ENCODE data around the gene DNTT.

DNA sequence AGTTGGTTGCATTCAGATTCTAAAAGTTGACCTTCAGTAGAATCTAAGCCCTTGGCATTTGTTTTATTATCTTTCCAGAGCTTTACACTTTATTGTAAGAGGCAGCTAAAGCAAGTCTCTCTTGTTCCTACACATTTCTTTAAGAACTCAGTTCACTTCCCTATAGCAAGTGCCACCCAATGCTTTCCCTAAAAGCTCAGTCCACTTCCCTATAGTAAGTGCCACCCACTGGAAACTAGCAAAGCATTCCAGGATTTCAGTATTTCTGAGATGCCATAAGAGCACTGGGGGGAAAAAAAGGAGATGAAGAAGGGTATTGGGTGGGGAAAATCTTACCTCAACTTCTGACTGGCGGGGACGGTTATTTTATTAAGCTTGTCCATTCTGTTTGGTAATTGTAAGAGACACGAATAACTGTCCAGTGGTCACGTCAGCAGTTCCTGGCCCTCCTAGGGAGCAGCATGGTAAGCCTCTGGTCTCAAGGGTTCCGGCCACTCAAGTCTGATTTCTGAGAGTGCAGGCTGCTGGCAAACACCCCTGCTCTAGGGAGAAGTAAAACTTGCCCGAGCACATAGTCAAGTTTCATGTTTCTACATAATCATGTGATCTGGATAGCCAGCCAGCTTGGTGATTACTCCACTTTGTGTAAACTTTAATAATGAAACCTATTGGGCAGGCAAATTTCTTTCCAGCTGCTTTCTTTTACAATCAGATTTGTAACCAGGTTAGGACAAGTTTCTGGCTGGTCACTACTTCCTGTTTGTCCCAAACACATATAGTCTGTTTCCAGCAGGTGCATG lies 33.0 kb upstream of the DNTT start, which contains the start of gene BLNK:
- no peak for TF ChIP-seq EZH2phosphoT487 (IDR thresholded peaks at IDR 0.05; ENCODE audit: insufficient read depth, low read depth)
- TF ChIP-seq EZH2 (IDR thresholded peaks at IDR 0.05; ENCODE audit: insufficient read depth, poor library complexity, severe bottlenecking), result no peak

Data from GM23248 (cell line).